HG02623 (cell line): ENCODE results near the gene RHAG.
"Not testable (repeated sequence)": the region's sequence is repeated elsewhere in the genome, so short reads cannot be mapped to it uniquely, and the experiment has no call there.

Source experiments
- ATAC-seq: cut with Tn5 transposase; IDR thresholded peaks from one replicate; pipeline ENCODE4 v1.9.1; 2021; ENCODE audit warnings: moderate library complexity; ENCODE audit not compliant: unreplicated experiment

The RHAG gene

GRCh38 chr6:49636713-49637349 is at the start of gene RHAG:
RHAG (minus strand) TSS chr6:49636839; CDS start chr6:49636812, 27 bp downstream.
- ATAC-seq, result no peak

DNA sequence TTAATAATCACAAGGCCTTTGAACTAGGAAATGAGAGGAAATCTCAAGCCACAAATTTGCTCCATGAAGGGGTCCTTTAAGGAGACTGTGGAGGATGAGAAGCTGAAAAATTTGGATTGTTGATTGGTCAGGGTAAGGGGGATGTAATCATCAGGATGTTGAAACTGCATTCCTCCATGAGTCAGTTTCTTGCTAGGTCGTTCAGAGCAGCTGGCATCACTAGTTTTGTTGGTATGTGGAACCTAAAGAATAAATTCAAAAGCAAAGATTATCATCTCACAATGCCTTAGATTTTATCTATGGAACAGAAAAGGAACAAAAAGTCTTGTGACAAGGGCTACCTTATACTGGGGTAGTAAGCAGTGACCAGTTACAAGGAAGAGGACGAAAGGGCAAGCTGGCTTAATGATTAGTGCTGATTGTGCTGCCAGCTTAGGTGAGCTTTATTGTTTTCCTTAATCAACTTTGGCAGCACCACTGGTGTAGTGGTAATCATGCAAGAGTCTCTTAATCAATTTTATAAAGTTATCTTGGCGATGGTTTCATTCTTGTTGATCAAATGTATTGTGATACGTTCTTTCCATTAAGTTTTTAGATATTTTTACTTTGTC is 40.1 kb upstream of the RHAG start:
- no peak for ATAC-seq

GRCh38 chr6:49675816-49676215 is 39.2 kb upstream of the RHAG start:
- no peak for ATAC-seq

GRCh38 chr6:49668083-49668511 is 31.5 kb upstream of the RHAG start:
- no peak for ATAC-seq

DNA sequence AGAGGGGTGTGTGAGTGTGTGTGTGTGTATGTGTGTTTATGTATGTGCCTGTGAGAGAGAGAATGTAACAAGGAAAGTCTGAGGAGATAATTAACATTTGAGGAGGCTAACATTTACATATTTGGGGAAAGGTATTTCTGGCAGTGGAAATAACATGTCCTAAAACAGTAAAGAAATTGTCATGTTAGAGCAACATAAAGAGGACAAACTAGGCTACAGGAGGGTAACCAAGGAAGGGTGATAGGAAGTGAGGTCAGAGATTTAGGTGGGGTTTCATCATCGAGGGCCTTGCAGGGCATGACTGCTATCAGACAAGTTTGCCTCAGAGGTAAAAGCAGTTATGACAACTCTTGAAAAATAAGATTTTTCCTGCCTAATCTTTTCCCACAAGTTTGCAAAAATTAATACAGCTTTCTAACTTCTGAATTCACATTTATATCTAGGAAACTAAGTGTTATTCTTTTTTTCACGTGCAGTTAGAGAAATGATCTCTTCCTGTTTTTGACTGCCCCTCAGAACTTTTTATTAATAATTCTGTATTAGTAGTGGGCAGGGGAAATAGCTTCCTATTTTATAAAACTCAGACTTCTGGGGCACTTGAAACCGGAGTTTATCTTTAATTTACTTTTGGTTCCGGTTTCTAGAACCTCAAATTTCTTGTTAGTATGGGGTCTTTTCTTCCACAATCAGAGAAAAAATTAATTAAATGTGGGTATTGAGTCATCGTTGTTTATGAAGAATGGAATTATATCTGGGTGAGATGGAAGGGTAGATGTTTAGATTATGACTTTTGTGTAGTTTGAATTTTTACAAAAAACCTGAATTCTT is 30.5 kb upstream of the RHAG start:
- ATAC-seq, result no peak

- no peak for ATAC-seq
These were observed 29.8 kb upstream of the RHAG start for GRCh38 chr6:49666480-49666879.

DNA sequence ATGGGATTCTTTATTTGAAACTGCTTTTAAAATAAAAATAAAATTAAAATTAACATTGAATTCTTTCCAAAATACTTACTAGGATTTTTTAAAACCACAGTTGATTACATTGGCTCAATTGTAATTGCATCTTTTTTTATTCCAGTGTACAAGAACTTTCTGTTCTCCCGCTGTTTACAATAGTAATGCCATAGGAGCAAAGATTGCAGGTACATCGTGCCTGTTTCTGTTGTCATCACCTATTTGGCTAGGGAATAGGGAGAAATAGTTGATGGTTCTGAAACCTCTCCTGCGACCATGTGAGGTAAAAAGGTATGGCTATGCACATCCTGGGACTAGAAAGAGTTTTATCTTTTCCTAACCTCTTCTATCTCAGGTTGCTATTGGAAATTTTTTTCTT is 28.2 kb upstream of the RHAG start:
- no peak for ATAC-seq

- ATAC-seq, result not testable (repeated sequence)
These were observed 27.4 kb upstream of the RHAG start for GRCh38 chr6:49664054-49664453.

DNA sequence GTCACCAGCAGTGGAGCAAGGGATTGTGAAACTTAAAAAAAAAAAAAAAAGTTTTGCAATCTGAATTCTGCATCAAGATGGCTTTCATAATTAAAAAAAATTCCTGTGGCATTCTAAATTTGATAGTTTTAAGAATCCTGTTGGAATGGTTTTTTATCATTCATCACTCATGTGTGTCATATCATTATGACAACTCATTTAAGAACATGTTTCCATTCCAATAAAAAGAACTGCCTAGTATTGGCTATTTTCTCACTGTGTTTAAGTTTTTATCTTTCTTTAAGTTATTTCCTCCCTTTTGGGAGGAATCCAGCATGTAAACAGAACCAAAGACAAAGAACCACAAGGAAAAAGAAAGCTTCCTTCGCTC is 26.2 kb upstream of the RHAG start:
- no peak for ATAC-seq

GRCh38 chr6:49662231-49662891 is 25.7 kb upstream of the RHAG start:
- no peak for ATAC-seq

DNA sequence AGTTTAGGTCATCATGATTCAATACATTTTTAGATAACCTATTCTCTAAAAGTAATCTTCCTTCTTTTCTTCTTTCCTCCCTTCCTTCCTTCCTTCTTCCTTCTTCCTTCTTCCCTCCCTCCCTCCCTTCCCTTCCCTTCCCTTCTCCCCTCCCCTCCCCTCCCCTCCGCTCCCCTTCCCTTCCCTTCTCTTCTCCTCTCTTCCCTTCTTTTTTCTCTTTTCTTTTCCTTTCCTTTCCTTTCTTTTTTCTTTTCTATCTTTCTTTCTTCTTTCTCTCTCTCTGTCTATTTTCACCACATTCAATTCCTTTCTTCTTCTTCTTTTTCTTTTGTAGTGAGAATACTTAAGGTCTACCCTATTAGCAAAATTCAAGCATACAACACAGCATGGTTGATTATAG is 17.3 kb upstream of the RHAG start:
- ATAC-seq, result no peak

GRCh38 chr6:49653438-49653837 is 16.8 kb upstream of the RHAG start:
- ATAC-seq, result no peak

- ATAC-seq, result no peak
These were observed 14.6 kb upstream of the RHAG start for GRCh38 chr6:49651239-49651638.

DNA sequence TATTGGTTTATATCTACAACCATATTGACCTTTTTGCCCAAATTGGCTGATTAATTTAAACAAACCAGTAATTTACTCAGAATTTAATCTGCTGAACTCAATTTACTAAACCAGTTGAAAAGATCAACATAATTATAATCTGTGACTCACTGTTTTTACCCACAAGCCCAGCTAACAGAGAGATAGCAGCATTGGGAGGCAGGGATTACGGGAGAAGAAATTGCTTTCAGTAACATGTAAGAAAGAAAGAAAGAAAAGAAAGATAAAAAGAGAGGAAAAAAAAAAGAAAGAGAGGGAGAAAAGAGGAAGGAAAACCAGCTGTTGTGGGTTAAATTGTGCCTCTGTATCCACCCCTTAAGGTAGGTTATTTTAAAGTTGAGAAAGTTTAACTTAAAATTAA is 13.3 kb upstream of the RHAG start:
- no peak for ATAC-seq

GRCh38 chr6:49648036-49648435 is 11.4 kb upstream of the RHAG start:
- no peak for ATAC-seq

- ATAC-seq, result no peak
These were observed 10.8 kb upstream of the RHAG start for GRCh38 chr6:49647476-49647875.

DNA sequence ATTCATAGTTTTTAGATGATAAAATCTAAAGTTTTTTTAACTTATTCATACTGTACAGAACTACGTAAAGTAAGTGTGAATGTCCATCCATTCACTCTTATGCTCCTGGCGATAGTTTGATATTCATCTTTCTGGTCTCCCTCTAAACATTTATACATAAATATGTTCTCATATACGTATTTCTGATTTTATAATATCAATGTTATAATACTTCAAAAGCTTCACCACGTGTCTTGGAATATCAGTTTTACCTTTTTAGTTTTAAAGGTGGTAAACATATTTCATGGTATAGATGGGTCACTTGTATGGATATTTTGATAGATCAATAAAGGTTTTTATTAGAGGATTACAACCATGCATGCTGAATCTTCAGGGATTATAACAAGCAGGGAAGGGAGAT is 10.3 kb upstream of the RHAG start:
- ATAC-seq, result no peak

- ATAC-seq, result no peak
These were observed 9.6 kb upstream of the RHAG start for GRCh38 chr6:49646130-49646824.

GRCh38 chr6:49645139-49645538 is 8.5 kb upstream of the RHAG start:
- ATAC-seq, result no peak

DNA sequence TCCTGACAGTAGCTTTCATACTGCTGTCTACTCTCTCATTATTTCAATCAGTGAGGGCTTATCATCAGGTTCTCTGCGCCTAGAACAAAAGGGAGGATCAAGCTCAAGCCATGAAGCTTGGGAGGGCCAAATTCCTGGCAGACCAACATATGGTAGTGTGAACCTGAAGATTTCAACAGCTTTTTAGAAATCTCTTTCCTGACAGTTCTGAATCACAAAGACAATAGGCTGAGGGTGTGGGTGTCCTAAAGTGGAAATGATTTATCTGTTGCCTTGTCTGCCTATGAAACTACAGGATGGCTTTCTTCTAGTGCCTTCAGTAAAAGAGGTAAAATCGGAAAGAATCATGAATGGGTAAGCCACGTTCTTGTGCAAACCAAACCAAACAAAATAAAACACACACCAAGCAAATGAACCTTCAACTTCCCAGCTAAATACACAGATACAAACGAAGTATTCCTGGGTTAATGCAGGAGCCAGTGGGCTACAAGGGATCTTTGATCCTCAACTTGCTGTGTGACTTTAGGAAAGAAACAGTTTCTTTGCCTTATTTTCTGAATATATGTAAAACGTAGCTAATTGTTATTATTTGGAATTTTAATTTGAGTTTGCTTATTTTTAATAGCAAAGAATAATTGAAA is 2.7 kb upstream of the RHAG start:
- ATAC-seq, result no peak

GRCh38 chr6:49637350-49637731 is 702 bp upstream of the RHAG start:
- no peak for ATAC-seq
